ENCODE measurements around the gene COPB1.

GRCh38 chr11:14503023-14503422 is 3.4 kb upstream of the COPB1 start:
- TF ChIP-seq, protein P1, sequence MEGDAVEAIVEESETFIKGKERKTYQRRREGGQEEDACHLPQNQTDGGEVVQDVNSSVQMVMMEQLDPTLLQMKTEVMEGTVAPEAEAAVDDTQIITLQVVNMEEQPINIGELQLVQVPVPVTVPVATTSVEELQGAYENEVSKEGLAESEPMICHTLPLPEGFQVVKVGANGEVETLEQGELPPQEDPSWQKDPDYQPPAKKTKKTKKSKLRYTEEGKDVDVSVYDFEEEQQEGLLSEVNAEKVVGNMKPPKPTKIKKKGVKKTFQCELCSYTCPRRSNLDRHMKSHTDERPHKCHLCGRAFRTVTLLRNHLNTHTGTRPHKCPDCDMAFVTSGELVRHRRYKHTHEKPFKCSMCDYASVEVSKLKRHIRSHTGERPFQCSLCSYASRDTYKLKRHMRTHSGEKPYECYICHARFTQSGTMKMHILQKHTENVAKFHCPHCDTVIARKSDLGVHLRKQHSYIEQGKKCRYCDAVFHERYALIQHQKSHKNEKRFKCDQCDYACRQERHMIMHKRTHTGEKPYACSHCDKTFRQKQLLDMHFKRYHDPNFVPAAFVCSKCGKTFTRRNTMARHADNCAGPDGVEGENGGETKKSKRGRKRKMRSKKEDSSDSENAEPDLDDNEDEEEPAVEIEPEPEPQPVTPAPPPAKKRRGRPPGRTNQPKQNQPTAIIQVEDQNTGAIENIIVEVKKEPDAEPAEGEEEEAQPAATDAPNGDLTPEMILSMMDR (IDR thresholded peaks at IDR 0.05): no peak
- no peak for TF ChIP-seq POLR2A (IDR thresholded peaks at IDR 0.05)

All from ovary (tissue), 3 donors.